K562 (cell line): ENCODE measurements around the gene ERN1. TPM values are rescaled to one million over a fixed set of nuclear protein-coding genes. Genes with fewer than 3 reads are reported as not detected.

ENCODE experiments used
- BACH1 ChIP-seq: fragments of 200-800 bp; sonication (Bioruptor generic); IDR thresholded peaks from 2 replicates; pipeline ENCODE4 v1.6.1; 2016; ENCODE audit warnings: missing genetic modification characterization, missing compliant biosample characterization
- BHLHE40 ChIP-seq: IDR thresholded peaks from 2 replicates; pipeline ENCODE4 v1.6.1; 2011; ENCODE audit warnings: low read length, improper control_type of control experiment
- CBX3 ChIP-seq, 2 experiments: IDR thresholded peaks; 1 replicate in 1 of 2; 2 replicates in 1 of 2; pipeline ENCODE4 v1.6.1; 2012; ENCODE audit warnings: inconsistent platforms in 2 of 2, low read length in 2 of 2, borderline replicate concordance in 1 of 2, control low read depth in 1 of 2
- CREB3 ChIP-seq: fragments of 450-650 bp; conservative IDR thresholded peaks from 2 replicates; pipeline ENCODE4 v1.6.1; 2016; ENCODE audit warnings: missing genetic modification characterization, low read depth, mild to moderate bottlenecking, missing compliant biosample characterization, moderate library complexity
- CTBP1 ChIP-seq: fragments of 450-650 bp; IDR thresholded peaks from 2 replicates; pipeline ENCODE4 v1.6.1; 2016; ENCODE audit warnings: borderline replicate concordance
- DACH1 ChIP-seq: fragments of 450-650 bp; IDR thresholded peaks from 2 replicates; pipeline ENCODE4 v1.6.1; 2018; ENCODE audit not compliant: partially characterized antibody
- DIDO1 ChIP-seq: fragments of 450-650 bp; IDR thresholded peaks from 2 replicates; pipeline ENCODE4 v1.6.1; 2016; ENCODE audit warnings: low read depth, missing biosample characterization, missing genetic modification characterization
- ELF1 ChIP-seq: fragments of 200-800 bp; sonication (Bioruptor generic); IDR thresholded peaks from 2 replicates; pipeline ENCODE4 v1.6.1; 2016; ENCODE audit warnings: missing genetic modification characterization, missing compliant biosample characterization
- GABPB1 ChIP-seq: sonication (generic); formaldehyde crosslinking; IDR thresholded peaks from 2 replicates; pipeline ENCODE4 v1.8.0; 2022; ENCODE audit warnings: mild to moderate bottlenecking, missing genetic modification reagents
- MCM7 ChIP-seq, 2 experiments: fragments of 450-650 bp; IDR thresholded peaks; 2 replicates each; pipeline ENCODE4 v1.6.1; 2016 to 2018
- NCOA2 ChIP-seq, 2 experiments: fragments of 450-650 bp; IDR thresholded peaks; 2 replicates each; pipeline ENCODE4 v1.6.1; 2018; ENCODE audit warnings: mild to moderate bottlenecking in 2 of 2, moderate library complexity in 1 of 2; ENCODE audit not compliant: partially characterized antibody in 2 of 2
- NCOA6 ChIP-seq: fragments of 450-650 bp; IDR thresholded peaks from 2 replicates; pipeline ENCODE4 v1.6.1; 2017; ENCODE audit warnings: mild to moderate bottlenecking
- NEUROD1 ChIP-seq: fragments of 150-350 bp; IDR thresholded peaks from 2 replicates; pipeline ENCODE4 v1.6.1; 2014; ENCODE audit warnings: borderline replicate concordance, low read length, low read depth; ENCODE audit not compliant: partially characterized antibody
- RBFOX2 ChIP-seq: fragments of 200-400 bp; formaldehyde crosslinking; IDR thresholded peaks from 2 replicates; pipeline ENCODE4 v1.6.1; 2017; ENCODE audit warnings: low read depth, mild to moderate bottlenecking, low read length, moderate library complexity
- RBM22 ChIP-seq: fragments of 200-400 bp; formaldehyde crosslinking; IDR thresholded peaks from 2 replicates; pipeline ENCODE4 v1.6.1; 2018; ENCODE audit warnings: low read length, low read depth; ENCODE audit not compliant: poor library complexity, severe bottlenecking
- RBM25 ChIP-seq: fragments of 200-400 bp; formaldehyde crosslinking; IDR thresholded peaks from 2 replicates; pipeline ENCODE4 v1.6.1; 2018; ENCODE audit warnings: low read length, low read depth, moderate library complexity; ENCODE audit not compliant: severe bottlenecking
- SRF ChIP-seq, 2 experiments: fragments of 250-450, 450-650 bp in 1 of 2; sonication (Bioruptor Pico) in 1 of 2; sonication (generic) in 1 of 2; formaldehyde crosslinking; IDR thresholded peaks; 2 replicates each; pipeline versions ENCODE4 v1.5.0 to v1.5.1; 2020 to 2022; ENCODE audit warnings: mild to moderate bottlenecking in 1 of 2, missing genetic modification reagents in 1 of 2
- THRA ChIP-seq: fragments of 450-650 bp; IDR thresholded peaks from 2 replicates; pipeline ENCODE4 v1.6.1; 2017; ENCODE audit warnings: mild to moderate bottlenecking, moderate library complexity
- ZFP36 ChIP-seq: fragments of 150-350 bp; IDR thresholded peaks from 2 replicates; pipeline ENCODE4 v1.6.1; 2018; ENCODE audit warnings: low read length, low read depth; ENCODE audit not compliant: partially characterized antibody
- ZNF133 ChIP-seq: fragments of 250-450 bp; sonication (Bioruptor Pico); IDR thresholded peaks from 2 replicates; pipeline ENCODE4 v1.4.0; 2020; ENCODE audit warnings: mild to moderate bottlenecking
- ZNF395 ChIP-seq: fragments of 200-800 bp; sonication (Bioruptor generic); IDR thresholded peaks from 2 replicates; pipeline ENCODE4 v1.6.1; 2017; ENCODE audit warnings: missing genetic modification characterization, missing compliant biosample characterization
- ZNF444 ChIP-seq: fragments of 250-450 bp; sonication (Bioruptor Pico); IDR thresholded peaks from 2 replicates; pipeline ENCODE4 v1.4.0; 2020; ENCODE audit warnings: mild to moderate bottlenecking, moderate library complexity
- ZNF644 ChIP-seq: fragments of 200-800 bp; sonication (Bioruptor generic); IDR thresholded peaks from 2 replicates; pipeline ENCODE4 v1.6.1; 2016; ENCODE audit warnings: low read depth, missing genetic modification characterization, missing compliant biosample characterization
- ZNF696 ChIP-seq: fragments of 250-450 bp; sonication (Bioruptor Pico); conservative IDR thresholded peaks from 2 replicates; pipeline ENCODE4 v1.4.0; 2020; ENCODE audit warnings: mild to moderate bottlenecking, moderate library complexity
- polyA plus RNA-seq, 8 experiments: library from polyadenylated mRNA; depleted of rRNA in 4 of 8; stranded (reverse) in 5 of 8; unstranded in 3 of 8; fragments of >200 nt; fragmentation: Nextera tagmentation in 2 of 8; fragmentation: Illumina TruSeq in 1 of 8; extraction: Ambion mirVana in 2 of 8; extraction: Trizol in 1 of 8; gene quantifications; 2 replicates each; pipeline versions ENCODE4 v1.2.1 to v1.2.3, GENCODE V29; 2011 to 2014; ENCODE audit warnings: inconsistent platforms in 1 of 8, missing spikeins in 1 of 8
- total RNA-seq, 7 experiments: library from RNA; depleted of rRNA in 6 of 7; stranded (reverse); fragments of >200 nt in 6 of 7; fragmentation: Illumina TruSeq in 2 of 7; extraction: Trizol in 2 of 7; gene quantifications; 2 replicates each; pipeline versions ENCODE4 v1.2.1 to v1.2.3, GENCODE V29; 2011 to 2021; ENCODE audit warnings: low replicate concordance in 1 of 7

ERN1 gene
- total and polyA plus RNA-seq, 9 of the 15 experiments (the other 6 are each of a cell fraction or from before 2014, with no cell fraction given), result 2.1 to 22.5 (median 7.3) TPM

GRCh38 chr17:64006361-64007088, 123.4 kb downstream of the ERN1 start (continued):
- TF ChIP-seq NEUROD1 (peak; percentile 66), ELF1 (tag) (no peak), CREB3 (tag) (no peak), ZNF644 (tag) (peak; percentile 74; the same call in 1 of the 2 replicates), ZFP36 (no peak), DACH1 (no peak), BACH1 (no peak), CTBP1 (peak; percentile 93), RBFOX2 (peak; percentile 76), BHLHE40 (peak; percentile 99), RBM25 (no peak), GABPB1 (CRISPR knock-in tag) (no peak), ZNF395 (CRISPR knock-in tag) (peak; percentile 61; the same call in 1 of the 2 replicates), THRA (no peak), ZNF133 (CRISPR knock-in tag) (no peak), ZNF696 (CRISPR knock-in tag) (no peak), ZNF444 (CRISPR knock-in tag) (no peak), NCOA6 (no peak), CBX3 (IDR thresholded peaks at IDR 0.05; ENCODE audit: borderline replicate concordance in 1 of 2, low read length in 2 of 2) (peak in 1 of 2 experiments; percentile 37; a peak in 1 of 3 replicates), SRF (CRISPR knock-in tag; IDR thresholded peaks at IDR 0.05) (peak in 1 of 2 experiments; percentile 94; a peak in 2 of 4 replicates), NCOA2 (IDR thresholded peaks at IDR 0.05; ENCODE audit: partially characterized antibody in 2 of 2) (no peak), RBM22 (no peak), MCM7 (IDR thresholded peaks at IDR 0.05) (no peak), DIDO1 (tag) (no peak)
